ENCODE data around the gene HES3.
A peak's percentile ranks its signal among the peaks of the same experiment; 100 is the strongest.

The HES3 gene

GRCh38 chr1:6265151-6265550 is 21.2 kb downstream of the HES3 start:
- no peak for DNase-seq

GRCh38 chr1:6266641-6267040 is 22.7 kb downstream of the HES3 start:
- no peak for DNase-seq

DNA sequence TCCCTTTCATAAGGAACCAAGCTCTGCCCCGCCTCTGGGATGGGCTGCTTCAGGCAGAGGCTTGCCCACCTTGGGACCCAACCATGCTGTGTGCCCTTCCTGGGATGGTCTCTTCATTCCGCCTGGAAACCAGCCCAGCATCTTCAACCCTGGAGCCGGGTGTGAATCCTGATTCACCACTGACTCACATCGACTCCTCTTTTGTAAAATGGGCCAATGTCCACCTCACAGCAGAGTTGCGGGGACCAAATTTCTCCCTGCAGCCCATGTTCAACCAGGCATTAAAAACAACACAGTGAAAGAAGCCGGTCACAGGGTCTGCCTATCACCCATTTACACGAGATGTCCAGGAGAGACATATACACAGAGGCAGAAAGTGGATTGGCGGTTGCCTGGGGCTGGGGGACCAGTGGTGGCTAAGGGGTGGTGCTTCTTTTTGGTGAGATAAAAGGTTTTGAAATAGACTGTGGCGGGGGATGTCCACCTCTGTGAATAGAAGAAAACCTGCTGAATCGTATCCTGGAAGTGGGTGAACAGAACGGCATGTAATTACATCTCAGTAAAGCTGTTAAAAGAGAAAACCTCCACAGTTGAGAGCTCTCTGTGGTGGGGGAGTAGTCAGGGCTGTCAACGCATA is 23.8 kb downstream of the HES3 start:
- DNase-seq, result no peak

GRCh38 chr1:6268415-6268814 is 24.4 kb downstream of the HES3 start:
- no peak for DNase-seq

DNA sequence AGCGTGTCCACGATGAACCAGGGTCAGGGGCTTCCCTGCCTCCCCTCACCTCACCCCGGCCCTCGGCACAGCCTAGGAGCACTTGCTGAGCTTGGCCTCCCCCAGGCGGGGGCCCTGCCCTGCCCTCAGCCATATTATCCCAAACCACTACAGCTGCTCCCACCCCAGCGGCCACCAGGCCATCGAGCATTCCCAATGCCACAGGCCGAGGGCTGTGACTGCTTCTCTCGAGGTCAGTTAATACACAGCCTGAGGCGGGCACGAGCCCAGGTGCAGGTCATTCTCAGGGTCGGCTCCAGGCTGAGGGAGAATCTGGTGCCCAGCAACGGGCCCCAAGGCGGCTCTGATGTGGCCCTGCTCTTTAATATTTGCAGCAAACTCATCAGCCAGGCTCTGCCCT is 25.3 kb downstream of the HES3 start:
- DNase-seq, result no peak

DNA sequence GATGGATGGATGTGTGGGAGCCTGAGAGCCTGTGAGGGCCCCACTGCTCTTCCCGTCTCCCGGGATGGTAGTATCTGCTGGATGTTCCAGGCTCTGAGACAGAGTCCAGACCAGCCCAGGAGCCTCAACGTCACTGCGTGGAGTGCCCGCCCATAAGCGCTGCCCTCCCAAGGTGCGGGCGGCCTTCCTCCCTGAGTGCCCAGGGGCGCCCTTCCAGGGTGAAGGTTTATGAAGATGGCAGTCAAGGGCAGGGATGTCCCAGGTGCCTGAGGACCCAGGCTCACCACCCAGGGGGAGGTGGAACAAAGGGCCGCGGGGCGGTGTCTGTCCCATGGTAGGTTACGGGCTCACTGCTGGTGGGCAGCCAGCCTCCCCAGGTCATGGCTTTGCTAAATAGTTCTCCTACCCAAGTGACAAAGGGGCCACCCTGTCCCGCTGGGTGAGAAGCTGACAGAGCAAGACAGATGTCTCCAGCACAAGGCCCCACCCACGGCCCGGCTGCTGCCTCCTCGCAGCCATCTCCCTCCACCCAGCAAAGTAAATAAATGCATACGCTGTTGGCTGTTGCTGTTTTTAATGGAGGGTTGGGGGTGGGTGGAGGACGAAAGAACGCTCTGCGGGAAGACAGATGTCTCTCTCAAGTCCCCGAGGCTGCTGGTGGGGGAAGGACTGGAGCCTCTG is 25.9 kb downstream of the HES3 start:
- peak; percentile 73 for DNase-seq

DNA sequence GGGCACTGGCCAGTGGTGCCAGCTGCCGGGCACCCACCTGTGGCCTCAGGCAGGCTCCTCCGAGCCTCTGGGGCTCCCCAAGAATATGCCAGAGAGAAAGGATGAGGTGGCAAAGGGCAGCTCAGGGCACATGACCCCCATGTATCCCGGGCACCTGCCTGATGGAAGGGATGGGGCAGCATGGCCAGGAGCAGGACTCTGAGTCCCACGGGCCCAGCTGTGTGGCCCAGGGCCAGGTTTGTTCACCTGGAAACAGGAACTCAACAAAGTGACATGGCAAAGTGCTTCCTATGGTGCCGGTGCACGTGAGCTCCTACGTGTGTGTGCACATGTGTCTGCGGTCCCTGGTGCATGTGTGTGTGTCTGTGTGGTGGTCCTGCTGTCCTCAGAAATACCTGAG is 26.4 kb downstream of the HES3 start:
- DNase-seq, result peak; percentile 70

GRCh38 chr1:6271006-6271405 is 27.0 kb downstream of the HES3 start:
- no peak for DNase-seq

DNA sequence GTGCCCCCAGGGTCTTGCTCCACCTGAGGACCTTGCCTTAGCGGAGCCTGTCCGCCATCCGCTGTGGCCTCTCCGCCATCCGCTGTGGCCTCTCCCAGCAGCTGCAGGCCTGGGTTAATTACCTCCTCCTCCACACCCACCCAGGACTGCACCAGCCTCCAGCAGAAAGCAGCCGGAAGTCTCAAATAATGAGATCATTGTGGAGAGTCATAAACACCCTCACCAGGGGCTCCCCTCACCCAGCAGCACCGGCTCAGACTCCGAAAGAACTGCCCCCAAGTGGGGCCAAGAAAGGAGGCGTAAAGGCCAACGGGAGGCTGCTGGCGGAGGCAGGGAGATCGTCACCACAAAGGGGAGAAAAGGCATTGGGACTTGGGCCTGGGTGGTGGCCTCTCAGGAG is 27.6 kb downstream of the HES3 start:
- peak; percentile 74 for DNase-seq

- no peak for DNase-seq
Observed at GRCh38 chr1:6272452-6272851, 28.5 kb downstream of the HES3 start.

- no peak for DNase-seq
Observed at GRCh38 chr1:6272868-6273267, 28.9 kb downstream of the HES3 start.

GRCh38 chr1:6273380-6273891 is 29.5 kb downstream of the HES3 start:
- peak; percentile 68 for DNase-seq

DNA sequence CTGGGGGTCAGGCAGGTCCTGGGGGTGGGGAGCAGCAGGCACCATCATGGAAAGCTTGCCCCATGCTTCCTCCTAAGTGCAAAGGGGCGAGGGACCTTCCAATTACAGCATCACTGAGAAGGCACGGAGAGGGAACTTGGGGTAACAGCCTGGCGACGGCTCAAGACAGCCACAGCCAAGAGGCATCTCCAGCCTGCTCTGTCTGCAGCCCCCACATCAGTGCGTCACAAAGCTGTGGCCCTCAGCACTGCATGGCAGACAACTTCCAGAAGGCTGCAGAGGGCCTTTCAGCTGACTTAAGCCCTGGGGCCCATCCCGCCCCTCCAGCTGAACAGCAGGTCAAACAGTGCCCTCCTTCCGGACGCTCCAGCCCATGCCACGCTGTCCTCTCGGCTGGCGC is 30.1 kb downstream of the HES3 start:
- DNase-seq, result no peak

GRCh38 chr1:6274622-6275139 is 30.7 kb downstream of the HES3 start:
- DNase-seq, result no peak

DNA sequence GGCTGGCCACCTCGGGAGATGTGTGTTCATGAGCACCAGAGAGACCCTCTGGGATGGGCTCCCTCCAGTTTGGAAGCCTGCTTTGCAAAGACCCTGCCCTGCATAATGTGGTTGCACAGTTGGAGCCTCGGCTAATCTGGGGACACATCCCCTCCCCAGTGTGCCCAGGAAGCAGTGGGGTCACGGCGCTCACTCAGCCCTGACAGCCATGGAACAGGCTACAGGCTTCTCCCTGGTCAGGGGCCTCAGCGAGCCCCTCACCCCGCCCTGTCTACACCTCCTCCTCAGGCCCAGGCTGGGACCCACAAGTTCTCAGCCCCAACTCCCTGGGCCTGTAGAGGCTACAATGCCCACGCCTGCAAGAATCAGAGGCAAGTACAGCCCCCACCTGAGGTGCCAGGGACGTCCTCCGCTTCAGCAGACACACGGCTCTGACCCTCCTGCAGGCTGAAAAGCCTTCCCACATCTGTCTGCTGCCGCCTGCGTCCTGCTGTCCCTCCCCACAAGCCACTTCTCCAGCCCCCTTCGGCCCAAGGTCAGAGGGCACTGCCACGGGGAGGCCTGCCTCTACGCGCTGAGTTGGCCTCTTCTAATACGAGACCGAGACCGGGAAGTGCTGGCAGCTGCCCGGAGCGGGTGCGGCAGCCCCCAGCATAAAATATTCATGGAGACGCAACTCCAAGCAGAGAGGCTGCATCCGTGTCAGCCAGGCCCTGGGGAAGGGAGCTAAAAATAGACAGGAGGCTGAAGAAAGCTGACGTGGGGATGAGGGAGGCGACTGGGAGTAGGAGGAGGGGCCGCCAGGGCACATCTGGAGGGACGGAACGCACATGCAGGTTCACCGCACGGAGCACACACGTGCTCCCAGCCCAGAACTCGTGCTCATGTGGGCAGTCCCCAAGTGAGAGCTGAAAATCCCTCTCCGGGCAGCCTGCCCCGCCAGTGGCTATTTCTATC is 32.1 kb downstream of the HES3 start:
- DNase-seq, result peak; percentile 78

- no peak for DNase-seq
Observed at GRCh38 chr1:6276811-6277555, 33.0 kb downstream of the HES3 start.

- no peak for DNase-seq
Observed at GRCh38 chr1:6278263-6278662, 34.3 kb downstream of the HES3 start.

GRCh38 chr1:6279066-6279465 is 35.1 kb downstream of the HES3 start:
- no peak for DNase-seq

GRCh38 chr1:6279613-6280383 is 35.8 kb downstream of the HES3 start:
- DNase-seq, result no peak

- DNase-seq, result no peak
Observed at GRCh38 chr1:6280761-6281451, 36.9 kb downstream of the HES3 start.

Data from DMS153 (cell line).